Spleen (tissue), 7 donors: ENCODE results near the gene SMIM35.
A peak's percentile ranks its signal among the peaks of the same experiment; 100 is the strongest.

ENCODE experiments used
- CTCF ChIP-seq, 11 experiments: fragments of 200-600 bp in 7 of 11; fragments of 450-650 bp in 4 of 11; sonication (generic) in 4 of 11; IDR thresholded peaks in 8 of 11; conservative IDR thresholded peaks in 3 of 11; 1 replicate in 7 of 11; 2 replicates in 4 of 11; pipeline versions ENCODE4 v1.4.0 to v1.8.0; 2016 to 2021; ENCODE audit warnings: antibody characterized with exemption in 11 of 11, inconsistent platforms in 4 of 11, mild to moderate bottlenecking in 1 of 11
- POLR2A ChIP-seq, 3 donors: fragments of 450-650 bp; IDR thresholded peaks; one replicate each; pipeline ENCODE4 v1.5.1; 2017; ENCODE audit warnings: antibody characterized with exemption in 3 of 3, mild to moderate bottlenecking in 1 of 3
- POLR2AphosphoS5 ChIP-seq, 3 donors: sonication (generic); formaldehyde crosslinking; IDR thresholded peaks; one replicate each; pipeline ENCODE4 v1.5.1; 2017; ENCODE audit warnings: antibody characterized with exemption in 3 of 3
- donor health status: DM: no; HTN: no; CAD: no; lungs with moderate emphysema.
- donor health status: DM: no; HTN: no; CAD: no.
- donor health status: DM: no; HTN: no; CAD: no.

- TF ChIP-seq CTCF (IDR thresholded peaks at IDR 0.05 in 8 of 11, conservative IDR thresholded peaks at IDR 0.05 in 3 of 11) (no peak), POLR2A (IDR thresholded peaks at IDR 0.05) (no peak), POLR2AphosphoS5 (IDR thresholded peaks at IDR 0.05) (peak in 2 of 3 donors; percentile 52 to 82)
Observed at GRCh38 chr11:117997823-117998579, 88.8 kb downstream of the SMIM35 start.
